HEK293 (cell line): ENCODE results near the gene NPHP4.
A peak's percentile ranks its signal among the peaks of the same experiment; 100 is the strongest.

Source experiments
- CTCF ChIA-PET: fragments of 350-600 bp; formaldehyde crosslinking; extraction: SDS; loops from one replicate; lab custom pipeline; 2021; ENCODE audit warnings: antibody characterized with exemption; lab: Yijun Ruan, JAX
- POLR2A ChIA-PET: fragments of 300-600 bp; formaldehyde crosslinking; extraction: SDS; loops from one replicate; lab custom pipeline; 2020; ENCODE audit warnings: antibody characterized with exemption, inconsistent platforms; lab: Yijun Ruan, JAX
- H3K27ac ChIP-seq: fragments of 200-500 bp; sonication (Bioruptor generic); 2 replicates; pipeline ENCODE4 v1.5.1; 2014; ENCODE audit warnings: low read depth, low read length, control low read depth, inconsistent platforms; ENCODE audit errors: extremely low read depth
- H3K36me3 ChIP-seq, 2 experiments: fragments of 200-500 bp in 1 of 2; sonication (Bioruptor generic) in 1 of 2; 1 replicate in 1 of 2; 2 replicates in 1 of 2; pipeline ENCODE4 v1.5.1; 2014 to 2017; ENCODE audit warnings: inconsistent platforms in 2 of 2, low read length in 2 of 2; ENCODE audit not compliant: control insufficient read depth in 2 of 2, insufficient read depth in 1 of 2
- H3K4me1 ChIP-seq: fragments of 200-500 bp; sonication (Bioruptor generic); 2 replicates; pipeline ENCODE4 v1.5.1; 2014; ENCODE audit warnings: mild to moderate bottlenecking, low read length, inconsistent platforms; ENCODE audit not compliant: control insufficient read depth, insufficient read depth
- H3K4me3 ChIP-seq: 2 replicates; pipeline ENCODE4 v1.5.1; 2011; ENCODE audit warnings: low read depth, mild to moderate bottlenecking, control low read depth, low read length, moderate library complexity
- H3K9me3 ChIP-seq: fragments of 200-500 bp; sonication (Bioruptor generic); 2 replicates; pipeline ENCODE4 v1.5.1; 2014; ENCODE audit warnings: low read depth, low read length, inconsistent platforms; ENCODE audit not compliant: control insufficient read depth, insufficient read depth
- EGR2 ChIP-seq: fragments of 450-650 bp; formaldehyde crosslinking; IDR thresholded peaks from 2 replicates; pipeline ENCODE4 v1.5.1; 2016; ENCODE audit warnings: low read depth, missing biosample characterization, missing genetic modification characterization
- KLF16 ChIP-seq: fragments of 450-650 bp; formaldehyde crosslinking; IDR thresholded peaks from 2 replicates; pipeline ENCODE4 v1.5.1; 2017; ENCODE audit warnings: missing biosample characterization, missing genetic modification characterization
- REPIN1 ChIP-seq: fragments of 450-650 bp; formaldehyde crosslinking; IDR thresholded peaks from 2 replicates; pipeline ENCODE4 v1.5.1; 2017; ENCODE audit warnings: missing biosample characterization, missing genetic modification characterization, low read depth
- ZBTB1 ChIP-seq: fragments of 450-650 bp; formaldehyde crosslinking; IDR thresholded peaks from 2 replicates; pipeline ENCODE4 v1.5.1; 2016; ENCODE audit warnings: missing biosample characterization, missing genetic modification characterization
- ZBTB20 ChIP-seq: fragments of 450-650 bp; formaldehyde crosslinking; IDR thresholded peaks from 2 replicates; pipeline ENCODE4 v1.5.1; 2016; ENCODE audit warnings: missing biosample characterization, missing genetic modification characterization
- ZFHX2 ChIP-seq: fragments of 450-650 bp; formaldehyde crosslinking; conservative IDR thresholded peaks from 2 replicates; pipeline ENCODE4 v1.5.1; 2016; ENCODE audit warnings: missing biosample characterization, missing genetic modification characterization
- ZNF202 ChIP-seq: fragments of 450-650 bp; formaldehyde crosslinking; IDR thresholded peaks from 2 replicates; pipeline ENCODE4 v1.5.1; 2016; ENCODE audit warnings: missing biosample characterization, missing genetic modification characterization, borderline replicate concordance
- ZNF596 ChIP-seq: fragments of 450-650 bp; IDR thresholded peaks from 2 replicates; pipeline ENCODE4 v1.5.0; 2018; ENCODE audit warnings: missing biosample characterization, mild to moderate bottlenecking, missing genetic modification characterization, moderate library complexity
- TF ChIP-seq, protein P1 (sequence below): fragments of 450-650 bp; formaldehyde crosslinking; IDR thresholded peaks from 2 replicates; pipeline ENCODE4 v1.5.1; 2016; ENCODE audit warnings: missing biosample characterization, missing genetic modification characterization
- TF ChIP-seq, protein P2 (sequence below): fragments of 450-650 bp; formaldehyde crosslinking; IDR thresholded peaks from 2 replicates; pipeline ENCODE4 v1.5.1; 2016; ENCODE audit warnings: missing biosample characterization, missing genetic modification characterization
- TF ChIP-seq, protein P3 (sequence below): fragments of 450-650 bp; formaldehyde crosslinking; IDR thresholded peaks from 2 replicates; pipeline ENCODE4 v1.5.1; 2016; ENCODE audit warnings: missing biosample characterization, missing genetic modification characterization

Gene NPHP4

DNA sequence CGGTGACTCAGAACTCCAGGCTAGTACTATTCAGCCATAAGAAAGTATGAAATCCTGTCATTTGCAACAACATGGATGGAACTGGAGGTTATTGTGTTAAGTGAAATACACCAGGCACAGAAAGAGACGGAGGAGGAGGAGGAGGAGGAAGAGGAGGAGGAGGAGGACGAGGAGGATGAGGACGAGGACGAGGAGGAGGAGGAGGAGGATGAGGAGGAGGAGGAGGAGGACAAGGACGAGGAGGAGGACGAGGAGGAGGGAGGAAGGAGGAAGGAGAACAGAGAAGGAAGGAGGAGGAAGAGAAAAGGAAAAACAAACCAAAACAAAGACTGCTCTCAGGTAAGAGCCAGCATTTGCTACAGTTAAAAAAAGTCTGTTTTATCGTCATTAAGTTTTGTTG lies 178.7 kb downstream of the NPHP4 start:
- ChIA-PET CTCF (no interaction called here), POLR2A (no interaction called here)
- no peak overlapping the region for H3K4me3 ChIP-seq
- H3K36me3 ChIP-seq, result no peaks in the 10 kb centered on the region
- H3K9me3 ChIP-seq, result no peaks in the 10 kb centered on the region
- no peak overlapping the region for H3K27ac ChIP-seq
- H3K4me1 ChIP-seq, result no peaks in the 10 kb centered on the region
- TF ChIP-seq, protein P1, sequence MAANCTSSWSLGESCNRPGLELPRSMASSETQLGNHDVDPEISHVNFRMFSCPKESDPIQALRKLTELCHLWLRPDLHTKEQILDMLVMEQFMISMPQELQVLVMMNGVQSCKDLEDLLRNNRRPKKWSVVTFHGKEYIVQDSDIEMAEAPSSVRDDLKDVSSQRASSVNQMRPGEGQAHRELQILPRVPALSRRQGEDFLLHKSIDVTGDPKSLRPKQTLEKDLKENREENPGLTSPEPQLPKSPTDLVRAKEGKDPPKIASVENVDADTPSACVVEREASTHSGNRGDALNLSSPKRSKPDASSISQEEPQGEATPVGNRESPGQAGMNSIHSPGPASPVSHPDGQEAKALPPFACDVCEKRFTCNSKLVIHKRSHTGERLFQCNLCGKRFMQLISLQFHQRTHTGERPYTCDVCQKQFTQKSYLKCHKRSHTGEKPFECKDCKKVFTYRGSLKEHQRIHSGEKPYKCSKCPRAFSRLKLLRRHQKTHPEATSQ, result no peak
- TF ChIP-seq ZNF596 (tag by site-specific recombination) (no peak), ZBTB20 (tag by site-specific recombination) (no peak), ZFHX2 (tag by site-specific recombination) (0 out of 2 replicates have a peak, but pooled peaks have one; percentile 25), REPIN1 (tag by site-specific recombination) (no peak), KLF16 (tag by site-specific recombination) (no peak), ZBTB1 (tag by site-specific recombination) (no peak), ZNF202 (tag by site-specific recombination) (no peak), EGR2 (tag by site-specific recombination) (peak; percentile 92)
- TF ChIP-seq, protein P2, sequence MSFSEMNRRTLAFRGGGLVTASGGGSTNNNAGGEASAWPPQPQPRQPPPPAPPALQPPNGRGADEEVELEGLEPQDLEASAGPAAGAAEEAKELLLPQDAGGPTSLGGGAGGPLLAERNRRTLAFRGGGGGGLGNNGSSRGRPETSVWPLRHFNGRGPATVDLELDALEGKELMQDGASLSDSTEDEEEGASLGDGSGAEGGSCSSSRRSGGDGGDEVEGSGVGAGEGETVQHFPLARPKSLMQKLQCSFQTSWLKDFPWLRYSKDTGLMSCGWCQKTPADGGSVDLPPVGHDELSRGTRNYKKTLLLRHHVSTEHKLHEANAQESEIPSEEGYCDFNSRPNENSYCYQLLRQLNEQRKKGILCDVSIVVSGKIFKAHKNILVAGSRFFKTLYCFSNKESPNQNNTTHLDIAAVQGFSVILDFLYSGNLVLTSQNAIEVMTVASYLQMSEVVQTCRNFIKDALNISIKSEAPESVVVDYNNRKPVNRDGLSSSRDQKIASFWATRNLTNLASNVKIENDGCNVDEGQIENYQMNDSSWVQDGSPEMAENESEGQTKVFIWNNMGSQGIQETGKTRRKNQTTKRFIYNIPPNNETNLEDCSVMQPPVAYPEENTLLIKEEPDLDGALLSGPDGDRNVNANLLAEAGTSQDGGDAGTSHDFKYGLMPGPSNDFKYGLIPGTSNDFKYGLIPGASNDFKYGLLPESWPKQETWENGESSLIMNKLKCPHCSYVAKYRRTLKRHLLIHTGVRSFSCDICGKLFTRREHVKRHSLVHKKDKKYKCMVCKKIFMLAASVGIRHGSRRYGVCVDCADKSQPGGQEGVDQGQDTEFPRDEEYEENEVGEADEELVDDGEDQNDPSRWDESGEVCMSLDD, result no peak
- TF ChIP-seq, protein P3, sequence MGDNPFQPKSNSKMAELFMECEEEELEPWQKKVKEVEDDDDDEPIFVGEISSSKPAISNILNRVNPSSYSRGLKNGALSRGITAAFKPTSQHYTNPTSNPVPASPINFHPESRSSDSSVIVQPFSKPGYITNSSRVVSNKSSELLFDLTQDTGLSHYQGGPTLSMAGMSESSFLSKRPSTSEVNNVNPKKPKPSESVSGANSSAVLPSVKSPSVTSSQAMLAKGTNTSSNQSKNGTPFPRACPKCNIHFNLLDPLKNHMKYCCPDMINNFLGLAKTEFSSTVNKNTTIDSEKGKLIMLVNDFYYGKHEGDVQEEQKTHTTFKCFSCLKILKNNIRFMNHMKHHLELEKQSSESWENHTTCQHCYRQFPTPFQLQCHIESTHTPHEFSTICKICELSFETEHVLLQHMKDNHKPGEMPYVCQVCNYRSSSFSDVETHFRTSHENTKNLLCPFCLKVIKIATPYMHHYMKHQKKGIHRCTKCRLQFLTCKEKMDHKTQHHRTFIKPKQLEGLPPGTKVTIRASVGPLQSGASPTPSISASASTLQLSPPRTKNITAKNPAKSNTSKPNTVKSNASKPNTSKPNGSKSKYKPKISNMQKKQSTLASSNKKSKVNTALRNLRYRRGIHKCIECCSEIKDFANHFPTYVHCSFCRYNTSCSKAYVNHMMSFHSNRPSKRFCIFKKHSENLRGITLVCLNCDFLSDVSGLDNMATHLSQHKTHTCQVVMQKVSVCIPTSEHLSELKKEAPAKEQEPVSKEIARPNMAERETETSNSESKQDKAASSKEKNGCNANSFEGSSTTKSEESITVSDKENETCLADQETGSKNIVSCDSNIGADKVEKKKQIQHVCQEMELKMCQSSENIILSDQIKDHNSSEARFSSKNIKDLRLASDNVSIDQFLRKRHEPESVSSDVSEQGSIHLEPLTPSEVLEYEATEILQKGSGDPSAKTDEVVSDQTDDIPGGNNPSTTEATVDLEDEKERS, result no peak
